HG02678 (cell line): ENCODE data around the gene YY1.
A peak's percentile ranks its signal among the peaks of the same experiment; 100 is the strongest.
"Not testable (repeated sequence)": the region's sequence is repeated elsewhere in the genome, so short reads cannot be mapped to it uniquely, and the experiment has no call there.

ENCODE experiments used
- ATAC-seq: cut with Tn5 transposase; IDR thresholded peaks from one replicate; pipeline ENCODE4 v1.9.1; 2021; ENCODE audit warnings: mild to moderate bottlenecking, moderate library complexity; ENCODE audit not compliant: unreplicated experiment

Gene YY1

GRCh38 chr14:100238419-100239210 lies at the start of gene YY1:
Gene YY1 (plus strand): TSS chr14:100239144. CDS start chr14:100239245, 101 bp downstream.
- ATAC-seq = peak; percentile 71

GRCh38 chr14:100190126-100190525 lies 48.8 kb upstream of the YY1 start:
- no peak for ATAC-seq

- no peak for ATAC-seq
These were observed 47.2 kb upstream of the YY1 start for GRCh38 chr14:100191584-100192249.

- no peak for ATAC-seq
These were observed 46.7 kb upstream of the YY1 start for GRCh38 chr14:100192250-100192671.

- peak; percentile 99 for ATAC-seq
These were observed 46.1 kb upstream of the YY1 start for GRCh38 chr14:100192672-100193416.

- no peak for ATAC-seq
These were observed 45.3 kb upstream of the YY1 start for GRCh38 chr14:100193417-100194357.

- no peak for ATAC-seq
These were observed 39.6 kb upstream of the YY1 start for GRCh38 chr14:100199240-100199860.

- no peak for ATAC-seq
These were observed 38.6 kb upstream of the YY1 start for GRCh38 chr14:100200311-100200710.

- ATAC-seq = no peak
These were observed 37.2 kb upstream of the YY1 start for GRCh38 chr14:100201701-100202100.

- ATAC-seq = no peak
These were observed 36.2 kb upstream of the YY1 start for GRCh38 chr14:100202712-100203111.

GRCh38 chr14:100203146-100203545 lies 35.8 kb upstream of the YY1 start:
- ATAC-seq = no peak

- no peak for ATAC-seq
These were observed 34.7 kb upstream of the YY1 start for GRCh38 chr14:100203962-100204834.

- ATAC-seq = not testable (repeated sequence)
These were observed 34.1 kb upstream of the YY1 start for GRCh38 chr14:100204835-100205167.

- not testable (repeated sequence) for ATAC-seq
These were observed 31.4 kb upstream of the YY1 start for GRCh38 chr14:100207588-100207987.

- ATAC-seq = not testable (repeated sequence)
These were observed 30.8 kb upstream of the YY1 start for GRCh38 chr14:100208136-100208535.

GRCh38 chr14:100211366-100211765 lies 27.6 kb upstream of the YY1 start:
- ATAC-seq = no peak

GRCh38 chr14:100211893-100212292 lies 27.1 kb upstream of the YY1 start:
- no peak for ATAC-seq

GRCh38 chr14:100212476-100213333 lies 26.2 kb upstream of the YY1 start:
- ATAC-seq = no peak
